Caco-2 (cell line): ENCODE measurements around the gene L3MBTL2. TPM values are rescaled to one million over a fixed set of nuclear protein-coding genes. Genes with fewer than 3 reads are reported as not detected.

Experiments used
- BruUV-seq: library from RNA; stranded (reverse); fragments of 400-500 nt; replicated peaks from 2 replicates; lab custom pipeline; 2021; lab: Mats Ljungman, UMichigan
- CTCF ChIA-PET: fragments of 300-600 bp; sonication (Branson Sonifier 250); formaldehyde crosslinking; loops from one replicate; lab custom pipeline; 2022; ENCODE audit warnings: antibody characterized with exemption; lab: Charles Lee
- POLR2A ChIA-PET: fragments of 300-600 bp; sonication (Branson Sonifier 250); formaldehyde crosslinking; loops from one replicate; lab custom pipeline; 2022; ENCODE audit warnings: antibody characterized with exemption; lab: Charles Lee
- DNase-seq, 2 experiments: peaks; one replicate each; pipeline versions ENCODE4 v3.0.0 to v3.0.0-alpha.2; 2020 to 2022
- H3K27me3 ChIP-seq: replicated peaks from 2 replicates; pipeline ENCODE4 v1.6.0; 2011; ENCODE audit warnings: low read length; ENCODE audit not compliant: control insufficient read depth, insufficient read depth
- H3K36me3 ChIP-seq: 2 replicates; pipeline ENCODE4 v1.5.1; 2011; ENCODE audit warnings: low read length; ENCODE audit not compliant: control insufficient read depth, insufficient read depth
- H3K4me1 ChIP-seq: fragments of 250-450 bp; sonication (Bioruptor Pico); 2 replicates; pipeline ENCODE4 v1.5.1; 2020; ENCODE audit warnings: mild to moderate bottlenecking
- H3K4me3 ChIP-seq: 2 replicates; pipeline ENCODE4 v1.5.1; 2011; ENCODE audit warnings: low read depth, mild to moderate bottlenecking, control low read depth, low read length
- H3K9me3 ChIP-seq: fragments of 250-450 bp; sonication (Bioruptor Pico); 2 replicates; pipeline ENCODE4 v1.5.1; 2020; ENCODE audit warnings: mild to moderate bottlenecking, moderate library complexity
- H3K27ac Mint-ChIP-seq: one replicate; pipeline ENCODE4 v1.8.0; 2022; ENCODE audit warnings: mixed read lengths; ENCODE audit not compliant: unreplicated experiment
- H3K27me3 Mint-ChIP-seq: one replicate; pipeline ENCODE4 v1.8.0; 2022; ENCODE audit warnings: mixed read lengths; ENCODE audit not compliant: insufficient read depth, unreplicated experiment
- H3K36me3 Mint-ChIP-seq: one replicate; pipeline ENCODE4 v1.8.0; 2022; ENCODE audit warnings: mild to moderate bottlenecking, mixed read lengths; ENCODE audit not compliant: insufficient read depth, unreplicated experiment
- H3K4me1 Mint-ChIP-seq: one replicate; pipeline ENCODE4 v1.8.0; 2022; ENCODE audit warnings: low read depth, mixed read lengths; ENCODE audit not compliant: unreplicated experiment
- H3K4me3 Mint-ChIP-seq: one replicate; pipeline ENCODE4 v1.8.0; 2022; ENCODE audit warnings: mild to moderate bottlenecking, moderate library complexity, mixed read lengths; ENCODE audit not compliant: unreplicated experiment
- H3K9me3 Mint-ChIP-seq: one replicate; pipeline ENCODE4 v1.8.0; 2022; ENCODE audit warnings: mixed read lengths; ENCODE audit not compliant: unreplicated experiment
- CTCF ChIP-seq, 2 experiments: fragments of 200-600 bp in 1 of 2; IDR thresholded peaks; 1 replicate in 1 of 2; 2 replicates in 1 of 2; pipeline versions ENCODE4 v1.5.1 to v1.8.0; 2011 to 2022; ENCODE audit warnings: antibody characterized with exemption in 1 of 2, control low read depth in 1 of 2, inconsistent platforms in 1 of 2, low read depth in 1 of 2, low read length in 1 of 2, mild to moderate bottlenecking in 1 of 2, moderate library complexity in 1 of 2; ENCODE audit not compliant: insufficient read depth in 1 of 2, severe bottlenecking in 1 of 2, unreplicated experiment in 1 of 2
- intact Hi-C: fragments of 100-400 bp; cut with micrococcal nuclease; formaldehyde crosslinking; loops from one replicate; pipeline ENCODE4 v1.10.0; 2022; ENCODE audit not compliant: unreplicated experiment
- total RNA-seq: library from RNA; stranded (reverse); gene quantifications from 2 replicates; pipeline ENCODE4 v1.2.3, GENCODE V29; 2022

Gene L3MBTL2
- total RNA-seq, 1 experiment from 2014 or later = 24.3 TPM

- intact Hi-C loops = no loop called here
- peaks cover 19% of the 10 kb centered on the region for H3K36me3 Mint-ChIP-seq
- no peaks in the 10 kb centered on the region for H3K9me3 Mint-ChIP-seq
- Histone ChIP-seq H3K4me1 (no peaks in the 10 kb centered on the region), H3K36me3 (no peaks in the 10 kb centered on the region), H3K9me3 (no peaks in the 10 kb centered on the region), H3K27me3 (no peaks in the 10 kb centered on the region), H3K4me3 (no peak overlapping the region)
- no peaks in the 10 kb centered on the region for H3K27me3 Mint-ChIP-seq
- CTCF ChIA-PET = no interaction called here
- DNase-seq = no peak
- no peak overlapping the region for H3K27ac Mint-ChIP-seq
- no peak overlapping the region for H3K4me3 Mint-ChIP-seq
- no peaks in the 10 kb centered on the region for H3K4me1 Mint-ChIP-seq
- POLR2A ChIA-PET = no interaction called here
- no peak for TF ChIP-seq CTCF (IDR thresholded peaks at IDR 0.05; ENCODE audit: insufficient read depth in 1 of 2, low read depth in 1 of 2, low read length in 1 of 2, severe bottlenecking in 1 of 2, unreplicated experiment in 1 of 2)
- BruUV-seq = no TSS peak
These were observed 24.1 kb downstream of the L3MBTL2 start for GRCh38 chr22:41229215-41229614.

- no peak overlapping the region for H3K4me3 ChIP-seq
- POLR2A ChIA-PET = no interaction called here
- H3K4me1 ChIP-seq = no peaks in the 10 kb centered on the region
- Mint-ChIP-seq H3K4me1 (no peaks in the 10 kb centered on the region), H3K9me3 (no peaks in the 10 kb centered on the region), H3K27me3 (no peaks in the 10 kb centered on the region), H3K36me3 (peaks cover 12% of the 10 kb centered on the region), H3K4me3 (no peak overlapping the region), H3K27ac (no peak overlapping the region)
- no peaks in the 10 kb centered on the region for H3K9me3 ChIP-seq
- no peaks in the 10 kb centered on the region for H3K27me3 ChIP-seq
- H3K36me3 ChIP-seq = no peaks in the 10 kb centered on the region
- BruUV-seq = no TSS peak
- intact Hi-C loops = no loop called here
- CTCF ChIA-PET = no interaction called here
- no peak for TF ChIP-seq CTCF (IDR thresholded peaks at IDR 0.05; ENCODE audit: insufficient read depth in 1 of 2, low read depth in 1 of 2, low read length in 1 of 2, severe bottlenecking in 1 of 2, unreplicated experiment in 1 of 2)
- DNase-seq = no peak
These were observed 24.8 kb downstream of the L3MBTL2 start for GRCh38 chr22:41229730-41230400.

GRCh38 chr22:41230401-41230785 lies 25.3 kb downstream of the L3MBTL2 start:
- CTCF ChIA-PET = no interaction called here

More at GRCh38 chr22:41230401-41230785, 25.3 kb downstream of the L3MBTL2 start:
- H3K9me3 ChIP-seq = no peaks in the 10 kb centered on the region
- H3K36me3 Mint-ChIP-seq = peaks cover 12% of the 10 kb centered on the region
- no peak for TF ChIP-seq CTCF (IDR thresholded peaks at IDR 0.05; ENCODE audit: insufficient read depth in 1 of 2, low read depth in 1 of 2, low read length in 1 of 2, severe bottlenecking in 1 of 2, unreplicated experiment in 1 of 2)
- no peak overlapping the region for H3K4me3 Mint-ChIP-seq
- H3K27ac Mint-ChIP-seq = no peak overlapping the region
- no peaks in the 10 kb centered on the region for H3K36me3 ChIP-seq
- H3K27me3 ChIP-seq = no peaks in the 10 kb centered on the region
- no peak for DNase-seq
- POLR2A ChIA-PET = no interaction called here
- no peaks in the 10 kb centered on the region for H3K9me3 Mint-ChIP-seq
- no peak overlapping the region for H3K4me3 ChIP-seq
- BruUV-seq = no TSS peak
- intact Hi-C loops = no loop called here
- no peaks in the 10 kb centered on the region for H3K4me1 ChIP-seq
- no peaks in the 10 kb centered on the region for H3K4me1 Mint-ChIP-seq
- H3K27me3 Mint-ChIP-seq = no peaks in the 10 kb centered on the region
